Fibroblast of lung (primary cell): ENCODE results near the gene SBF2. TPM values are rescaled to one million over a fixed set of nuclear protein-coding genes. Genes with fewer than 3 reads are reported as not detected.
A peak's percentile ranks its signal among the peaks of the same experiment; 100 is the strongest.

ENCODE experiments used
- DNase-seq, 2 donors: peaks; one replicate each; pipeline versions ENCODE4 v3.0.0 to v3.0.0-alpha.2; 2010; ENCODE audit warnings: low read depth in 2 of 2
- H2AFZ ChIP-seq: 2 replicates; pipeline ENCODE4 v1.5.1; 2012; ENCODE audit warnings: low read length, control low read depth, inconsistent platforms
- H3K27ac ChIP-seq: 2 replicates; pipeline ENCODE4 v1.5.1; 2011; ENCODE audit warnings: low read length, control low read depth; ENCODE audit not compliant: insufficient read depth
- H3K27me3 ChIP-seq: 2 replicates; pipeline ENCODE4 v1.5.1; 2011; ENCODE audit warnings: mild to moderate bottlenecking, low read length; ENCODE audit not compliant: control insufficient read depth, insufficient read depth
- H3K36me3 ChIP-seq: 2 replicates; pipeline ENCODE4 v1.5.1; 2011; ENCODE audit warnings: low read length; ENCODE audit not compliant: control insufficient read depth, insufficient read depth
- H3K4me1 ChIP-seq: 2 replicates; pipeline ENCODE4 v1.5.1; 2011; ENCODE audit warnings: low read length; ENCODE audit not compliant: control insufficient read depth, insufficient read depth; ENCODE audit errors: extremely low read depth
- H3K4me2 ChIP-seq: 2 replicates; pipeline ENCODE4 v1.5.1; 2011; ENCODE audit warnings: low read length, control low read depth; ENCODE audit not compliant: insufficient read depth; ENCODE audit errors: extremely low read depth
- H3K4me3 ChIP-seq, 4 experiments: fragments of 200-600 bp in 1 of 4; sonication (generic) in 1 of 4; replicated peaks in 1 of 4; 2 replicates each; pipeline ENCODE4 v1.5.1; 2011 to 2016; ENCODE audit warnings: low read length in 4 of 4, low read depth in 3 of 4, mild to moderate bottlenecking in 3 of 4, control low read depth in 2 of 4, inconsistent platforms in 1 of 4, mixed read lengths in 1 of 4; ENCODE audit not compliant: insufficient read depth in 1 of 4; ENCODE audit errors: control extremely low read depth in 1 of 4
- H3K79me2 ChIP-seq: 2 replicates; pipeline ENCODE4 v1.5.1; 2012; ENCODE audit warnings: mild to moderate bottlenecking, low read length, inconsistent platforms; ENCODE audit not compliant: control insufficient read depth, insufficient read depth
- H3K9ac ChIP-seq: 2 replicates; pipeline ENCODE4 v1.5.1; 2011; ENCODE audit warnings: mild to moderate bottlenecking, low read length, control low read depth; ENCODE audit not compliant: insufficient read depth
- H3K9me3 ChIP-seq: 2 replicates; pipeline ENCODE4 v1.5.1; 2012; ENCODE audit warnings: low read depth, low read length; ENCODE audit not compliant: control insufficient read depth, insufficient read depth
- H4K20me1 ChIP-seq: 2 replicates; pipeline ENCODE4 v1.5.1; 2011; ENCODE audit warnings: low read length; ENCODE audit not compliant: control insufficient read depth, insufficient read depth; ENCODE audit errors: extremely low read depth
- EZH2 ChIP-seq: IDR thresholded peaks from 2 replicates; pipeline ENCODE4 v1.5.1; 2012; ENCODE audit warnings: low read length, control low read depth, mild to moderate bottlenecking; ENCODE audit errors: missing control alignments
- polyA plus RNA-seq, 2 donors: library from polyadenylated mRNA; depleted of rRNA in 1 of 2; stranded (reverse) in 1 of 2; unstranded in 1 of 2; fragments of >200 nt; gene quantifications; 2 replicates each; pipeline ENCODE4 v1.2.1, GENCODE V29; 2011 to 2012; ENCODE audit warnings: missing spikeins in 1 of 2
- total RNA-seq: library from RNA; depleted of rRNA; stranded (reverse); fragments of >200 nt; gene quantifications from 2 replicates; pipeline ENCODE4 v1.2.1, GENCODE V29; 2014
- TF ChIP-seq, protein P1 (sequence below), 2 donors: IDR thresholded peaks in 1 of 2; conservative IDR thresholded peaks in 1 of 2; 1 replicate in 1 of 2; 2 replicates in 1 of 2; pipeline ENCODE4 v1.5.1; 2011 to 2012; ENCODE audit warnings: low read length in 2 of 2, control low read depth in 1 of 2, inconsistent platforms in 1 of 2, low read depth in 1 of 2, mild to moderate bottlenecking in 1 of 2

SBF2 gene
- total and polyA plus RNA-seq, 2 donors (not counting 1 experiment from before 2014, with no cell fraction given) = 69.4 to 95.9 TPM

DNA sequence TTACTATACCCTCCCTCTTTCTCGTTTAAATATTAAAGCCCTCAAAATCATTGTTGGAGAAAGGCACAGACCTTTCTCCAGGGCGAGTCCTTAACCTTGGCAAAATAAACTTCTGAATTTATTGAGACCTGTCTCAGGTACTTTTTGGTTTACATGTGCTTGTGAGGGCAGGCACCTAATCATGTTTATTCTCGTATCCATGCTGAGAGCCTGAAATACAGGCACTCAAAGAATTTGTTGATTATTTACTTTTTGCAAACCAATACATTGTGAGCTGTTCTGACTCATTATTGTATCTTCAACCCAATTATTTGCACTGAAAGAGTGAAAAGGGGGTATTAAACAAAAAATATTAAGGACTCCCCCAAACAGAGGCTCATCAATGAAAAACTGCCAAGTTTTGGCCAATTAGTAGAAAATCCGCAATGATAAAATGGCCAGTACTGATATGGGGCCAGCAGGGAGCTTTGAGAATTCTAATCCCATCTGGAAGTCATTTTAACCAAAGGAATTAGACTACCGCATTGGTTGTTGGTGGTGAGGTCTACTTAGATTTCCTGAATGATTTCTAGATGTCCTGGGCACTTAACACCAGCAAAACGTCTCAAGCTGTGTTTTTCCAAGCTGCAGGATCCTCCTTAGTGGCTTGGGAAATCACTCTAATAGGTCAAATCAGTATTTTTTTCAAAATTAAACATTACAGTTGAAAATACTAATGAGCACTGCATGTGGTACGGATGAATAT, 472.8 kb downstream of the SBF2 start:
- H3K79me2 ChIP-seq = no peaks in the 10 kb centered on the region
- no peak overlapping the region for H3K27ac ChIP-seq
- peaks cover 3% of the 10 kb centered on the region for H3K4me1 ChIP-seq
- no peak overlapping the region for H2AFZ ChIP-seq
- no peaks in the 10 kb centered on the region for H3K27me3 ChIP-seq
- H4K20me1 ChIP-seq = no peaks in the 10 kb centered on the region
- H3K9ac ChIP-seq = no peak overlapping the region
- no peaks in the 10 kb centered on the region for H3K9me3 ChIP-seq
- no peaks in the 10 kb centered on the region for H3K36me3 ChIP-seq
- DNase-seq = peak in 1 of 2 donors; percentile 30
- TF ChIP-seq, protein P1, sequence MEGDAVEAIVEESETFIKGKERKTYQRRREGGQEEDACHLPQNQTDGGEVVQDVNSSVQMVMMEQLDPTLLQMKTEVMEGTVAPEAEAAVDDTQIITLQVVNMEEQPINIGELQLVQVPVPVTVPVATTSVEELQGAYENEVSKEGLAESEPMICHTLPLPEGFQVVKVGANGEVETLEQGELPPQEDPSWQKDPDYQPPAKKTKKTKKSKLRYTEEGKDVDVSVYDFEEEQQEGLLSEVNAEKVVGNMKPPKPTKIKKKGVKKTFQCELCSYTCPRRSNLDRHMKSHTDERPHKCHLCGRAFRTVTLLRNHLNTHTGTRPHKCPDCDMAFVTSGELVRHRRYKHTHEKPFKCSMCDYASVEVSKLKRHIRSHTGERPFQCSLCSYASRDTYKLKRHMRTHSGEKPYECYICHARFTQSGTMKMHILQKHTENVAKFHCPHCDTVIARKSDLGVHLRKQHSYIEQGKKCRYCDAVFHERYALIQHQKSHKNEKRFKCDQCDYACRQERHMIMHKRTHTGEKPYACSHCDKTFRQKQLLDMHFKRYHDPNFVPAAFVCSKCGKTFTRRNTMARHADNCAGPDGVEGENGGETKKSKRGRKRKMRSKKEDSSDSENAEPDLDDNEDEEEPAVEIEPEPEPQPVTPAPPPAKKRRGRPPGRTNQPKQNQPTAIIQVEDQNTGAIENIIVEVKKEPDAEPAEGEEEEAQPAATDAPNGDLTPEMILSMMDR (conservative IDR thresholded peaks at IDR 0.05 in 1 of 2, IDR thresholded peaks at IDR 0.05 in 1 of 2; ENCODE audit: low read depth in 1 of 2, low read length in 2 of 2) = no peak
- TF ChIP-seq EZH2 = no peak
- no peak overlapping the region for H3K4me3 ChIP-seq
- H3K4me2 ChIP-seq = peak overlapping the region; percentile 15

DNA sequence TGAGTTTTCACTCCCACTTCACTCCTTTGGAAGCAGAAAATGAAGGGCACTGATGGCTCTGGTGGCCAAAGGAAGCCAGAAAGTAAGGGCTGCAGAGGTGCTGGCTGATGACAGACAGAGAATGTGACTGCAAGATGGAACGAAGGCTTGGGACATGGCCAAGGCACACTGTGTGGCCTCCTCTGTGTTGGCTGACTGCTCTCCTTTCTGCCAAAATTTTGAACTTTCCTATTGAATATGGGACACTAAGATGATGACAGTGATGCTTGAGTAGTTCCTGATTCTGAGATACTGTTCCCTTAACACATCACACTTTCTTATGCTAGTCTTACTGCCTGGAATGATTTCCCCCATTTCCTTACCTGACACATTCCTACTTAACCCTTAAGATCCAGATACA, 473.8 kb downstream of the SBF2 start:
- no peaks in the 10 kb centered on the region for H3K36me3 ChIP-seq
- no peaks in the 10 kb centered on the region for H3K9me3 ChIP-seq
- H4K20me1 ChIP-seq = no peaks in the 10 kb centered on the region
- DNase-seq = no peak
- no peak overlapping the region for H3K4me2 ChIP-seq
- H2AFZ ChIP-seq = no peak overlapping the region
- peaks cover 3% of the 10 kb centered on the region for H3K4me1 ChIP-seq
- H3K27ac ChIP-seq = no peak overlapping the region
- no peak overlapping the region for H3K4me3 ChIP-seq
- no peaks in the 10 kb centered on the region for H3K79me2 ChIP-seq
- no peaks in the 10 kb centered on the region for H3K27me3 ChIP-seq
- no peak for TF ChIP-seq EZH2
- TF ChIP-seq, protein P1 (conservative IDR thresholded peaks at IDR 0.05 in 1 of 2, IDR thresholded peaks at IDR 0.05 in 1 of 2; ENCODE audit: low read depth in 1 of 2, low read length in 2 of 2) = no peak
- no peak overlapping the region for H3K9ac ChIP-seq

DNA sequence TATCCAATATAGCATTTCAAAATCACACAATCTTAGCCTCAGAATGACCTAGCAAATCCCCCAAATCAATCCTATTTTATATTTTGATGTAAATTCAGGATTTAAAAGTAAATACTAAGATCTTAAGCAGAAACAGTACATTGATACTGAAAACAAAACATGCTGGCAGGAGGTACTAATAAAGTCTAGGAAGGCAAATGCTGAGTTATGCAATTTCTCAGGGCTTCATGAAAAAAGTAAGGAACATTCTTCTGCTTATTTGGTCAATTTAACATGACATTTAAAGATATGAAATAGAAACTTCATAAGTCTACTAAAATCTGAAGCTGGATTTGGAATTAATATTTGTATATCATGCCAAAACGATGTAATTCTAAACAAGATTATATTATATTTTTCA, 476.8 kb downstream of the SBF2 start:
- no peak overlapping the region for H3K9ac ChIP-seq
- no peak overlapping the region for H3K4me3 ChIP-seq
- no peaks in the 10 kb centered on the region for H3K9me3 ChIP-seq
- no peak overlapping the region for H3K27ac ChIP-seq
- TF ChIP-seq, protein P1 (conservative IDR thresholded peaks at IDR 0.05 in 1 of 2, IDR thresholded peaks at IDR 0.05 in 1 of 2; ENCODE audit: low read depth in 1 of 2, low read length in 2 of 2) = no peak
- TF ChIP-seq EZH2 = no peak
- H3K79me2 ChIP-seq = no peaks in the 10 kb centered on the region
- H4K20me1 ChIP-seq = no peaks in the 10 kb centered on the region
- DNase-seq = peak in 1 of 2 donors; percentile 40
- H3K27me3 ChIP-seq = no peaks in the 10 kb centered on the region
- no peak overlapping the region for H3K4me2 ChIP-seq
- H3K36me3 ChIP-seq = peaks cover 2% of the 10 kb centered on the region
- H3K4me1 ChIP-seq = peaks cover 3% of the 10 kb centered on the region
- H2AFZ ChIP-seq = no peak overlapping the region
